IMR-90 (cell line): ENCODE results near the gene MGAT1.

Experiments used
- CTCF ChIP-seq: conservative IDR thresholded peaks from 2 replicates; pipeline ENCODE4 v1.5.1; 2012; ENCODE audit warnings: mild to moderate bottlenecking, low read depth, low read length, improper control_type of control experiment
- POLR2A ChIP-seq: IDR thresholded peaks from 2 replicates; pipeline ENCODE4 v1.6.1; 2012; ENCODE audit warnings: mild to moderate bottlenecking, low read depth, low read length

GRCh38 chr5:180847026-180847425, 44.4 kb upstream of the MGAT1 start:
- TF ChIP-seq CTCF (no peak), POLR2A (no peak)
